Measurements from ENCODE around the gene CLEC10A.
"Not testable (repeated sequence)": the region's sequence is repeated elsewhere in the genome, so short reads cannot be mapped to it uniquely, and the experiment has no call there.

DNA sequence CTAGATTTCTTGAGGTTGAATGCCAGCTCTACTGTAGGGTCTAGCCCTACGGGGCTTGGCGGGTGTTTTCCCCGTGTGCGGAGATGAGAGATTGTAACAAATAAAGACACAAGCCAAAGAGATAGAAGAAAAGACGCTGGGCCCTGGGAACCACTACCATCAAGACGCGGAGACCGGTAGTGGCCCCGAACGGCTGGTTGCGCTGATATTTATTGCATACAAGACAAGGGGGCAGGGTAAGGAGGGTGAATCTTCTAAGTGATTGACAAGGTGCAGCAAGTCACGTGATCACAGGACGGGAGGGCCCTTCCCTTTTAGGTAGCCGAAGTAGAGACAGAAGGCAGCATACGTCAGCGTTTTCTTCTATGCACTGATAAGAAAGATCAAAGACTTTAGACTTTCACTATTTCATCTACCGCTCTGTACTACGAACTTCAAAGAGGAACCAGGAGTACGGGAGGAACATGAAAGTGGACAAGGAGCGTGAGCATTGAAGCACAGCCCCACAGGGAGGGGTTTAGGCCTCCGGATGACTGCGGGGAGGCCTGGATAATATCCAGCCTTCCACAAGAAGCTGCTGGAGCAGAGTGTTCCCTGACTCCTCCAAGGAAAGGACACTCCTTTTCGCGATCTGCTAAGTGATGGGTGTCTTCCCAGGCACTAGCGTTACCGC, 33.2 kb downstream of the CLEC10A start:
- TF ChIP-seq CTCF (optimal IDR thresholded peaks at IDR 0.05 in 1 of 3, IDR thresholded peaks at IDR 0.05 in 1 of 3, conservative IDR thresholded peaks at IDR 0.05 in 1 of 3; ENCODE audit: extremely low read depth in 1 of 3, insufficient read depth in 2 of 3, low read length in 3 of 3); EZH2 (IDR thresholded peaks at IDR 0.05; ENCODE audit: low read length): not testable (repeated sequence)
